DLD1 (cell line): ENCODE measurements around the gene EMB.
"Not testable (repeated sequence)": the region's sequence is repeated elsewhere in the genome, so short reads cannot be mapped to it uniquely, and the experiment has no call there.

Experiments
- in situ Hi-C: cut with HindIII; loops from 2 replicates; pipeline ENCODE4 v1.10.0; 2017; ENCODE audit warnings: low sequenced_read_pairs

Gene EMB

GRCh38 chr5:50440651-50441492, at the start of gene EMB:
Gene EMB (minus strand): TSS chr5:50441288. CDS start chr5:50441151, 137 bp downstream.
- in situ Hi-C loops: no loop called here

- in situ Hi-C loops: not testable (repeated sequence)
These were observed 48.4 kb upstream of the EMB start for GRCh38 chr5:50489491-50489890.

GRCh38 chr5:50478790-50479189, 37.7 kb upstream of the EMB start:
- in situ Hi-C loops: not testable (repeated sequence)

GRCh38 chr5:50476549-50476948, 35.5 kb upstream of the EMB start:
- in situ Hi-C loops: no loop called here

- in situ Hi-C loops: not testable (repeated sequence)
These were observed 23.9 kb upstream of the EMB start for GRCh38 chr5:50465015-50465414.

GRCh38 chr5:50463726-50464125, 22.6 kb upstream of the EMB start:
- in situ Hi-C loops: no loop called here

GRCh38 chr5:50463047-50463446, 22.0 kb upstream of the EMB start:
- in situ Hi-C loops: no loop called here

GRCh38 chr5:50462579-50462978, 21.5 kb upstream of the EMB start:
- in situ Hi-C loops: not testable (repeated sequence)

GRCh38 chr5:50458372-50458771, 17.3 kb upstream of the EMB start:
- in situ Hi-C loops: not testable (repeated sequence)

- in situ Hi-C loops: not testable (repeated sequence)
These were observed 8.2 kb upstream of the EMB start for GRCh38 chr5:50449241-50449640.

- in situ Hi-C loops: no loop called here
These were observed 6.9 kb upstream of the EMB start for GRCh38 chr5:50447941-50448340.

- in situ Hi-C loops: no loop called here
These were observed 6.1 kb upstream of the EMB start for GRCh38 chr5:50447228-50447627.

GRCh38 chr5:50445296-50445949, 4.3 kb upstream of the EMB start:
- in situ Hi-C loops: no loop called here

- in situ Hi-C loops: not testable (repeated sequence)
These were observed 1.8 kb upstream of the EMB start for GRCh38 chr5:50442559-50443539.

GRCh38 chr5:50441493-50441955, 436 bp upstream of the EMB start:
- in situ Hi-C loops: no loop called here

GRCh38 chr5:50439221-50439620, 1.9 kb downstream of the EMB start:
- in situ Hi-C loops: no loop called here

GRCh38 chr5:50438060-50438459, 3.0 kb downstream of the EMB start:
- in situ Hi-C loops: not testable (repeated sequence)

GRCh38 chr5:50435168-50435567, 5.9 kb downstream of the EMB start:
- in situ Hi-C loops: no loop called here

GRCh38 chr5:50431133-50431904, 9.8 kb downstream of the EMB start:
- in situ Hi-C loops: not testable (repeated sequence)

GRCh38 chr5:50423100-50423799, 17.8 kb downstream of the EMB start:
- in situ Hi-C loops: not testable (repeated sequence)
